ENCODE results near the gene MANBA. TPM values are rescaled to one million over a fixed set of nuclear protein-coding genes. Genes with fewer than 3 reads are reported as not detected.

The MANBA gene
- total RNA-seq, 4 donors from 2014 or later = 27.1 to 37.8 (median 35.1) TPM

- ATAC-seq (ENCODE audit: low FRiP score) = no peak
- TF ChIP-seq CTCF (IDR thresholded peaks at IDR 0.05) = no peak
Observed at GRCh38 chr4:102596532-102596931, 164.2 kb downstream of the MANBA start.

GRCh38 chr4:102594000-102594399 lies 166.8 kb downstream of the MANBA start:
- TF ChIP-seq CTCF (IDR thresholded peaks at IDR 0.05) = no peak
- ATAC-seq (ENCODE audit: low FRiP score) (no peak), DNase-seq (ENCODE audit: low spot score) (no peak)

More at GRCh38 chr4:102596532-102596931, 164.2 kb downstream of the MANBA start:
- no peak for DNase-seq (ENCODE audit: low spot score)

- ATAC-seq (ENCODE audit: low FRiP score) = no peak
- DNase-seq (ENCODE audit: low spot score) = no peak
- no peak for TF ChIP-seq CTCF (IDR thresholded peaks at IDR 0.05)
Observed at GRCh38 chr4:102593147-102593546, 167.6 kb downstream of the MANBA start.

GRCh38 chr4:102592256-102592655 lies 168.5 kb downstream of the MANBA start:
- DNase-seq (ENCODE audit: low spot score) (no peak), ATAC-seq (ENCODE audit: low FRiP score) (no peak)
- TF ChIP-seq CTCF (IDR thresholded peaks at IDR 0.05) = no peak

GRCh38 chr4:102589743-102590142 lies 171.0 kb downstream of the MANBA start:
- ATAC-seq (ENCODE audit: low FRiP score) = no peak
- no peak for DNase-seq (ENCODE audit: low spot score)
- no peak for TF ChIP-seq CTCF (IDR thresholded peaks at IDR 0.05)

GRCh38 chr4:102586644-102587021 lies 174.1 kb downstream of the MANBA start:
- DNase-seq (ENCODE audit: low spot score) = no peak
- no peak for ATAC-seq (ENCODE audit: low FRiP score)
- TF ChIP-seq CTCF (IDR thresholded peaks at IDR 0.05) = no peak

- TF ChIP-seq CTCF (IDR thresholded peaks at IDR 0.05) = no peak
- no peak for ATAC-seq (ENCODE audit: low FRiP score)
- DNase-seq (ENCODE audit: low spot score) = no peak
Observed at GRCh38 chr4:102586002-102586643, 174.6 kb downstream of the MANBA start.

Measured in omental fat pad (tissue), 4 donors.